Midbrain (tissue), 1 donor: ENCODE results near the gene IGSF9B.

Experiments
- DNase-seq: peaks from one replicate; lab custom pipeline; 2025; lab: John Stamatoyannopoulos, UW

The IGSF9B gene

GRCh38 chr11:133938166-133938565, 18.6 kb downstream of the IGSF9B start:
- DNase-seq: no peak

GRCh38 chr11:133937468-133937867, 19.3 kb downstream of the IGSF9B start:
- no peak for DNase-seq

GRCh38 chr11:133937015-133937414, 19.8 kb downstream of the IGSF9B start:
- no peak for DNase-seq

GRCh38 chr11:133936592-133936991, 20.2 kb downstream of the IGSF9B start:
- no peak for DNase-seq

GRCh38 chr11:133936136-133936535, 20.6 kb downstream of the IGSF9B start:
- DNase-seq: no peak

- no peak for DNase-seq
Observed at GRCh38 chr11:133935551-133935910, 21.2 kb downstream of the IGSF9B start.

GRCh38 chr11:133934599-133935550, 21.9 kb downstream of the IGSF9B start:
- DNase-seq: peak; percentile 90

- DNase-seq: no peak
Observed at GRCh38 chr11:133934096-133934495, 22.7 kb downstream of the IGSF9B start.

- DNase-seq: no peak
Observed at GRCh38 chr11:133931449-133932060, 25.2 kb downstream of the IGSF9B start.

- no peak for DNase-seq
Observed at GRCh38 chr11:133930767-133931448, 25.9 kb downstream of the IGSF9B start.

GRCh38 chr11:133930053-133930766, 26.6 kb downstream of the IGSF9B start:
- DNase-seq: no peak

GRCh38 chr11:133929401-133930052, 27.2 kb downstream of the IGSF9B start:
- no peak for DNase-seq

- no peak for DNase-seq
Observed at GRCh38 chr11:133928628-133929059, 28.1 kb downstream of the IGSF9B start.

- peak; percentile 28 for DNase-seq
Observed at GRCh38 chr11:133927690-133928627, 28.8 kb downstream of the IGSF9B start.

GRCh38 chr11:133926466-133927246, 30.1 kb downstream of the IGSF9B start:
- DNase-seq: no peak

- no peak for DNase-seq
Observed at GRCh38 chr11:133925756-133926155, 31.0 kb downstream of the IGSF9B start.

- DNase-seq: no peak
Observed at GRCh38 chr11:133924661-133925060, 32.1 kb downstream of the IGSF9B start.

GRCh38 chr11:133922078-133922870, 34.5 kb downstream of the IGSF9B start:
- no peak for DNase-seq

GRCh38 chr11:133921513-133921912, 35.3 kb downstream of the IGSF9B start:
- no peak for DNase-seq
